ENCODE data around the gene ACBD6.

DNA sequence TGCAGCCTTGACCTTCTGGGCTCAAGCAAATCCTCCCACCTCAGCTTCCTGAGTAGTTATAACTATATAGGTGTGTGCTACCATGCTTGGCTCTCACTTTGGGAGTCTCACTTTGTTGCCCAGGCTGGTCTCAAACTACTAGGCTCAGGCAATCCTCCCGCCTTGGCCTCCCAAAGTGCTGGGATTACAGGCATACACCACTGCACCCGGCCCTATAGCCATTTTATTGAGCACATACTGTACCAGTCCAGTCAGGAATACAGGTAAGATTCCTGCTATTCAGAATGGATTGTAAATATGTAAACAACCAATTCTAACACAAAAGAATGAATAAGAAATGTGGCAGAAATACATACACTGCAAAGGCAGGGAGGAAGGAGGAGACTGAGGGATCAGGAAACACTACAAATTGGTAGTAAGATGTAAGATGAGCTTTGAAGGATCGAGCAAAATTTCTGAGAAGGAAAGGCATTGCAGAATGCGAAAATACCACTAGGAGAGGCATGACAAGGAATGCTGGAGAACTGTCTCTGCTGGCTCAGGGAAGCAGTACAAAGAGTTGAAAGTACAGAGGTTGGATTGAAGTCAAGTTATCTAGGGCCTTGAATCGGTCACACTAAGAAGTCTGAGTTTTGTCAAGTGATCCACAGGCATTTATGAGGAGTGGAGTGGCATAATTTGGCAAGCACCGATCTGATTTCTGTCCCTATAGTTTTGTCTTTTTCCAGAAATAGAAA lies 211.9 kb downstream of the ACBD6 start:
- no peak for TF ChIP-seq POLR2AphosphoS5 (IDR thresholded peaks at IDR 0.05; ENCODE audit: low read depth, low read length)
- TF ChIP-seq TAF1 (IDR thresholded peaks at IDR 0.05; ENCODE audit: borderline replicate concordance, low read depth, low read length), result no peak

All from GM12892 (cell line).